ENCODE results near the gene DIP2C.
A peak's percentile ranks its signal among the peaks of the same experiment; 100 is the strongest.

DNA sequence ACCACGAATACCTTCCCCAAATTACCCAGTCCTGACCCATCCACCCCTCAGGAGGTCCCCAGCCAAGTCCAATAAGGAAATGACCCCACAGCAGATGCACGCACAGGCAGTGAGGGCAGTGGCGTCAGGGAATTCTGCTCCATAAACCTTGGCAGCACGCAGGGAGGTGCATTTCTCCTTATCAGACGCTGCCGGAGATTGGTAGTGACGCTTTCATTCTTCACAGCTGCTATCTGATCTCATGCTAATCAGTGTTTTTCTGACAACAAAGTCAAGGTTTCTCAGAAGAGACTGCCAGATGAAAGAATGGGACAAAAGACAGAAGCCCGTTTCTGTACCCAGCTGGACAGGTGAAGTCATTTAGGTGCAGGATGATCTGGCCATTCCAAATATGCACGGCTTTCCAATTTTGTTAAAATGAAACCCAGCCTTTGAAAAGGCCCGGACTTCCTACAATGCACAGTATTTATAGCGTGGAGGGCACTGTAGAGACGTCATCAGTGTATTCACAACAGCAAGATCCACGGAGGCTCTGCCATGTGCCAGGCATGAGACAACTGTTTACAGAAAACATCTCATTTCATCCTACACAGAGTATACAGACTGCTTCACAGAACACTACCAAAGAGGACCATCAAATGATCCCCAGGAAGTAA, 35.3 kb downstream of the DIP2C start:
- TF ChIP-seq CTCF (IDR thresholded peaks at IDR 0.05) (no peak), POLR2A (IDR thresholded peaks at IDR 0.05) (peak in 1 of 2 donors; percentile 71)
